GM10248 (cell line): ENCODE data around the gene CRP.
"Not testable (repeated sequence)": the region's sequence is repeated elsewhere in the genome, so short reads cannot be mapped to it uniquely, and the experiment has no call there.

ENCODE experiments used
- CTCF ChIA-PET: fragments of 300-600 bp; sonication (Branson Sonifier 250); formaldehyde crosslinking; extraction: SDS; loops from one replicate; lab custom pipeline; 2021; ENCODE audit warnings: antibody characterized with exemption; lab: Yijun Ruan, JAX
- POLR2A ChIA-PET: fragments of 350-650 bp; sonication (Branson Sonifier 250); formaldehyde crosslinking; extraction: SDS; loops from one replicate; lab custom pipeline; 2020; ENCODE audit warnings: antibody characterized with exemption; lab: Yijun Ruan, JAX
- DNase-seq: peaks from one replicate; pipeline ENCODE4 v3.0.0; 2012; ENCODE audit errors: extremely low spot score
- TF ChIP-seq, protein P1 (sequence below): IDR thresholded peaks from 2 replicates; pipeline ENCODE4 v1.5.1; 2012; ENCODE audit warnings: mild to moderate bottlenecking, low read depth; ENCODE audit errors: extremely low read depth, missing control alignments, control extremely low read depth

CRP gene

GRCh38 chr1:159737238-159737916, 23.0 kb upstream of the CRP start:
- POLR2A ChIA-PET: no interaction called here
- no peak for DNase-seq
- TF ChIP-seq, protein P1, sequence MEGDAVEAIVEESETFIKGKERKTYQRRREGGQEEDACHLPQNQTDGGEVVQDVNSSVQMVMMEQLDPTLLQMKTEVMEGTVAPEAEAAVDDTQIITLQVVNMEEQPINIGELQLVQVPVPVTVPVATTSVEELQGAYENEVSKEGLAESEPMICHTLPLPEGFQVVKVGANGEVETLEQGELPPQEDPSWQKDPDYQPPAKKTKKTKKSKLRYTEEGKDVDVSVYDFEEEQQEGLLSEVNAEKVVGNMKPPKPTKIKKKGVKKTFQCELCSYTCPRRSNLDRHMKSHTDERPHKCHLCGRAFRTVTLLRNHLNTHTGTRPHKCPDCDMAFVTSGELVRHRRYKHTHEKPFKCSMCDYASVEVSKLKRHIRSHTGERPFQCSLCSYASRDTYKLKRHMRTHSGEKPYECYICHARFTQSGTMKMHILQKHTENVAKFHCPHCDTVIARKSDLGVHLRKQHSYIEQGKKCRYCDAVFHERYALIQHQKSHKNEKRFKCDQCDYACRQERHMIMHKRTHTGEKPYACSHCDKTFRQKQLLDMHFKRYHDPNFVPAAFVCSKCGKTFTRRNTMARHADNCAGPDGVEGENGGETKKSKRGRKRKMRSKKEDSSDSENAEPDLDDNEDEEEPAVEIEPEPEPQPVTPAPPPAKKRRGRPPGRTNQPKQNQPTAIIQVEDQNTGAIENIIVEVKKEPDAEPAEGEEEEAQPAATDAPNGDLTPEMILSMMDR: no peak
- CTCF ChIA-PET: no interaction called here

DNA sequence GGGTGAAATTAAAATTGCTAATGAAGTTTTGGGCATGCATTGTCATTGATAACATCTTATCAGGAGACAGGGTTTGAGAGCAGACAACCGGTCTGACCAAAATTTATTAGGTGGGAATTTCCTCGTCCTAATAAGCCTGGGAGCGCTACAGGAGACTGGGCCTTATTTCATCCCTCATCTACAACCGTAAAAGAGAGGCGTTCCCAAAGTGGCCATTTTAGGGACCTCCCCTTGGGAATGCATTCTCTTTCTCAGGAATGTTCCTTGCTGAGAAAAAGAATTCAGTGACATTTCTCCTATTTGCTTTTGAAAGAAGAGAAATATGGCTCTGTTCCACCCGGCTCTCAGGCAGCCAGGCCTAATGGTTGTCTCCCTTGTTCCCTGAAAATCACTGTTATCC, 8.8 kb upstream of the CRP start:
- DNase-seq, POLR2A ChIA-PET, CTCF ChIA-PET: not testable (repeated sequence)

GRCh38 chr1:159719990-159720389, 5.6 kb upstream of the CRP start:
- CTCF ChIA-PET: no interaction called here
- DNase-seq: no peak
- TF ChIP-seq, protein P1: no peak
- POLR2A ChIA-PET: no interaction called here

DNA sequence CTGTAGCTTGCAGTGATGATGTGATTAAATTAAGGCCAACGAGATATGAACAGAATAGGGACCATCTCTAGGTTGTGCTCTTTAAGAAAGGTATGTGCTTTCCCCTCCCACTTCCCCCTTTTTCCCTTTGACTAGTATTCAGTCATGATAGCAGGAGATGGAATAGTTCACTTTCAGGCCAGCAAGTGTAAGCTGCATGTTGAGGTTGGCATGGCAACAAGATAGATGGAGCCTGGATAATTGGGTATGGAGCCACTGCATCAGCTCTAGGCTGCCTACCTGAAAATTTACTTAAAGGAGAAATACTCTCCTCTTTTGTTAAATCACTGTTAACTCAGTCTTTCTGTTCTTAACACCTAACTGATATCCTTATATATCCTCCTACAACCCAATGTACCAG, 1.5 kb upstream of the CRP start:
- TF ChIP-seq, protein P1: no peak
- ChIA-PET POLR2A (no interaction called here), CTCF (interaction anchor here (1.9 kb wide), 1 partner anchor 10 kb away, joined by 6 read pairs; no protein-coding TSS in a partner anchor)
- no peak for DNase-seq

DNA sequence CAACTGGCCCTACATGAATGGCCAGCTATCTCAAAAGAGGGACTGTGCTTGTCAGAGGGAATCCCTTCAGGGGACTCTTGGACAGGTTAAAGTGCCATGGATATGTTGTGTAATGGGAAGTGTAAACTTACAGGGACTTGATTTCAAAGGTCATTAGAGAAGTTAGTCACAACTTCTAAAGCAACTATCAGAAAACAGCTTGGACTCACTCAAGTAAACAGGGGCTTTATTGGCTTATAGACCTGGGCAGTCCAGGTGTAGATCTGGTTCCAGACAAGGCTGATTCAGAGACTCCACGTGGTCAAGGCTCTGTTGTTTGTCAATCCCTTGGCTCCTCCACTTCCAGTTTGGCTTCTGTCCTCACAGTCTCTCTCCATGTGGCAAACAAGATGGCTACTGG, 2.3 kb downstream of the CRP start:
- ChIA-PET POLR2A (no interaction called here), CTCF (no interaction called here)
- DNase-seq: no peak
- TF ChIP-seq, protein P1: no peak

DNA sequence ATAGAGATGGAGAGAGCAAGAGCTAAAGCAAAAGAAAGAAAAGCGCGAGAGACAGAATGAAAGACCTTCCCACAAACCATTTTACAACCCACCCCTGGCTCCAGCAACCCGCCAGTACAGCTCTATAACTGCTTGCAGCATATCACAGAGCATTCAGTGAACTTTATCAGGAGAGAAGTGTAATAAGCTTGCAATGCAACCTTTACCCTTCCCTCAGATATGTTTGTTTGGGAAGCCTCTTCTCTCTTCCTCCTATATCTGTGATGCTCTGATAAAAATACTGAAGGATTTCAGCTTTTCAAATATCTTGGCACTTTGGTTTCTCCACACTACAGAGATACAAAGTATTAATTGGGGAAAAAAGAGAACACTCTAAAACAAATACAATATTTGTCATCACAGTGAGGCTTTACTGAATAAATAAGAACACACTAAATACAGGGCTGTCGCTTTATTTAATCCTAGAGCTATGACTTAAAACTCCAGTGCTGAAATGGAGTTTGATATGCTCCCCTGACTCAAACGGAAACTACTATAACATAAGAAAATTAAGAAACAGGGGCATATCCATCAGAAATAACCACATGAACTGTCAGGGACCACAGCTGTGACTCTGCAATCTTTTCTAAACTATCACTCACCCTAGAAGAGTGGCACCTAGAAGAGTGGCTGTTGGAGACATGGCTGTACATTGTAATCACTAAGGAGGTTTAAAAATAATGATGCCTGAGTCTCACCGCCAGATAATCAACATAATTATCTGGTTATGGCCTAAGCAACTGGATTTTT, 6.7 kb downstream of the CRP start:
- DNase-seq: no peak
- ChIA-PET CTCF (interaction anchor here (1.5 kb wide), 1 partner anchor 494 kb away, joined by 4 read pairs; no protein-coding TSS in a partner anchor), POLR2A (no interaction called here)
- TF ChIP-seq, protein P1: no peak

GRCh38 chr1:159705904-159706256, 8.5 kb downstream of the CRP start:
- CTCF ChIA-PET: interaction anchor here (1.8 kb wide), 1 partner anchor 10 kb away, joined by 6 read pairs; no protein-coding TSS in a partner anchor
- no peak for DNase-seq
- POLR2A ChIA-PET: no interaction called here
- TF ChIP-seq, protein P1: no peak
